Large intestine (tissue), 12 donors: ENCODE results near the gene SMLR1. TPM values are rescaled to one million over a fixed set of nuclear protein-coding genes. Genes with fewer than 3 reads are reported as not detected.

Experiments
- DNase-seq, 2 donors: peaks; one replicate each; pipeline versions ENCODE4 v3.0.0 to v3.0.0-alpha.2; 2013
- H3K27ac ChIP-seq: one replicate; pipeline ENCODE4 v1.5.1; 2013; ENCODE audit warnings: low read length
- H3K27me3 ChIP-seq: 2 replicates; pipeline ENCODE4 v1.6.1; 2013; ENCODE audit warnings: low read length; ENCODE audit not compliant: control insufficient read depth, insufficient read depth
- H3K36me3 ChIP-seq: 2 replicates; pipeline ENCODE4 v1.6.1; 2013; ENCODE audit warnings: low read length; ENCODE audit not compliant: control insufficient read depth, insufficient read depth
- H3K4me1 ChIP-seq: one replicate; pipeline ENCODE4 v1.6.1; 2013; ENCODE audit warnings: low read length; ENCODE audit not compliant: control insufficient read depth, insufficient read depth
- H3K4me3 ChIP-seq: one replicate; pipeline ENCODE4 v1.5.1; 2013; ENCODE audit warnings: low read length
- H3K9me3 ChIP-seq: one replicate; pipeline ENCODE4 v1.6.1; 2013; ENCODE audit warnings: mild to moderate bottlenecking, low read depth, low read length, moderate library complexity; ENCODE audit not compliant: control insufficient read depth
- WGBS: methylation state at CpG from one replicate; pipeline ENCODE4 v1.1.5; 2013; ENCODE audit warnings: low lambda C conversion rate; ENCODE audit not compliant: insufficient coverage; 5-methylcytosine and 5-hydroxymethylcytosine counted together
- long read RNA-seq, 11 donors: transcript quantifications; one replicate each; lab custom pipeline, GENCODE V29; 2026
- polyA plus RNA-seq: library from polyadenylated mRNA; unstranded; fragments of 120-200 nt; gene quantifications from one replicate; pipeline ENCODE4 v1.2.1, GENCODE V29; 2013

Gene SMLR1
- polyA plus RNA-seq, result 48.7 TPM
- long read RNA-seq, donor 1, transcript SMLR1-201 (2 exons, 2,512 nt), result major isoform, 43 of 43 reads
- long read RNA-seq, donor 1, partial matches to known transcripts, result 0 of 43 reads
- long read RNA-seq, donor 1, other reads (novel, unspliced or antisense), result 0 of 43 reads
- long read RNA-seq, donor 2, transcript SMLR1-201 (2 exons, 2,512 nt), result major isoform, 94 of 101 reads
- long read RNA-seq, donor 2, partial matches to known transcripts, result 7 of 101 reads
- long read RNA-seq, donor 2, other reads (novel, unspliced or antisense), result 0 of 101 reads
- long read RNA-seq, donor 3, transcript SMLR1-201 (2 exons, 2,512 nt), result major isoform, 142 of 142 reads
- long read RNA-seq, donor 3, partial matches to known transcripts, result 0 of 142 reads
- long read RNA-seq, donor 3, other reads (novel, unspliced or antisense), result 0 of 142 reads
- long read RNA-seq, donor 4, transcript SMLR1-201 (2 exons, 2,512 nt), result major isoform, 12 of 12 reads
- long read RNA-seq, donor 4, partial matches to known transcripts, result 0 of 12 reads
- long read RNA-seq, donor 4, other reads (novel, unspliced or antisense), result 0 of 12 reads
- long read RNA-seq, donor 5, transcript SMLR1-201 (2 exons, 2,512 nt), result major isoform, 11 of 11 reads
- long read RNA-seq, donor 5, partial matches to known transcripts, result 0 of 11 reads
- long read RNA-seq, donor 5, other reads (novel, unspliced or antisense), result 0 of 11 reads
- long read RNA-seq, donor 6, transcript SMLR1-201 (2 exons, 2,512 nt), result major isoform, 115 of 115 reads
- long read RNA-seq, donor 6, partial matches to known transcripts, result 0 of 115 reads
- long read RNA-seq, donor 6, other reads (novel, unspliced or antisense), result 0 of 115 reads
- long read RNA-seq, donor 7, transcript SMLR1-201 (2 exons, 2,512 nt), result major isoform, 14 of 67 reads
- long read RNA-seq, donor 7, partial matches to known transcripts, result 47 of 67 reads
- long read RNA-seq, donor 7, other reads (novel, unspliced or antisense), result 6 of 67 reads
- long read RNA-seq, donor 8, transcript SMLR1-201 (2 exons, 2,512 nt), result major isoform, 158 of 158 reads
- long read RNA-seq, donor 8, partial matches to known transcripts, result 0 of 158 reads
- long read RNA-seq, donor 8, other reads (novel, unspliced or antisense), result 0 of 158 reads
- long read RNA-seq, donor 9, transcript SMLR1-201 (2 exons, 2,512 nt), result major isoform, 129 of 139 reads
- long read RNA-seq, donor 9, partial matches to known transcripts, result 10 of 139 reads
- long read RNA-seq, donor 9, other reads (novel, unspliced or antisense), result 0 of 139 reads
- long read RNA-seq, donor 10, transcript SMLR1-201 (2 exons, 2,512 nt), result major isoform, 91 of 91 reads
- long read RNA-seq, donor 10, partial matches to known transcripts, result 0 of 91 reads
- long read RNA-seq, donor 10, other reads (novel, unspliced or antisense), result 0 of 91 reads
- long read RNA-seq, donor 11, transcript SMLR1-201 (2 exons, 2,512 nt), result major isoform, 55 of 55 reads
- long read RNA-seq, donor 11, partial matches to known transcripts, result 0 of 55 reads
- long read RNA-seq, donor 11, other reads (novel, unspliced or antisense), result 0 of 55 reads

DNA sequence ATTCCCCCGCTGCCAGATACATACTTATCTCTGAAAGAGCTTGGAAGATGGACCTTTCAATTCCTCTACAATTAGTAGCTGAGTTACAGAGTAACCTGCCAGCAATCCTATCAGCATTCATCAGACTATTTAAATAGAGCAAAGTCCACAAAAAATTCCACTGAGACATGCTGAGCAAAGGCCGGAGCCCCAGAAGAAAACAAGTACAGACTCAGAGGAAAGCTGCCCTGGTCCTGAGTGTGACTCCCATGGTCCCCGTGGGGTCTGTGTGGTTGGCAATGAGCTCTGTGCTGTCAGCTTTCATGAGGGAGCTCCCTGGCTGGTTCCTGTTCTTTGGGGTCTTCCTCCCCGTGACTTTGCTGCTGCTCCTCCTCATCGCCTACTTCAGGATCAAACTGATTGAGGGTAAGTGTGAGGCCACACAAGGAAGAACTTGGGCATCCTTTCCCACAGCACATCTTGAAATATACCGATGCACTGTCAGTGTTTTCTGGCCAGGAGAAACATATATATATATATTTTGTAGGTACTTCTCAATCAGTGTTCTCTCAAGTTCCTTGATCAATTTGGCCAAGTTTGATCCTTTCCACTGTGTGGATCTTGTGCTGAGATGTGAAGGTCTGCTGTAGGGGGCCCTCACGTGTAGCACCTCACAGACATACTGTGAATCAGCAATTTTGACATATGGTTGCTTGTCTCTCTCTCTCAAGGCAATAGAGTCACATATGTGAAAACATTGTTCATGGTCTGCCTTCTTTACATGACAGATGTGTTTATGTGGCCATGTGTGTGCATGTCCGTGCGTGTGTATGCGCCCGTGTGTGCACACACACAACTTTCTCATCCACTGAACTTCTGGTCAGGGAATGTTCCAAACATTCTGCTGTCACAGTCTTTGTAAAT, at the start of gene SMLR1:
Gene SMLR1 (plus strand): TSS at position 160 of the 903 bp plus-strand sequence. CDS start 8 bp downstream, at position 168.
- H3K4me3 ChIP-seq, result peak within 1 kb of the TSS; percentile 47
- H3K36me3 ChIP-seq, result peaks cover 17% of the 10 kb centered on the region
- H3K9me3 ChIP-seq, result no peaks in the 10 kb centered on the region
- no CpG with 5 or more reads among the region's 11 CpGs for WGBS
- H3K4me1 ChIP-seq, result peaks cover 11% of the 10 kb centered on the region
- peak; percentile 80 to 92 for DNase-seq
- no peaks in the 10 kb centered on the region for H3K27me3 ChIP-seq
- peak within 1 kb of the TSS; percentile 85 for H3K27ac ChIP-seq

DNA sequence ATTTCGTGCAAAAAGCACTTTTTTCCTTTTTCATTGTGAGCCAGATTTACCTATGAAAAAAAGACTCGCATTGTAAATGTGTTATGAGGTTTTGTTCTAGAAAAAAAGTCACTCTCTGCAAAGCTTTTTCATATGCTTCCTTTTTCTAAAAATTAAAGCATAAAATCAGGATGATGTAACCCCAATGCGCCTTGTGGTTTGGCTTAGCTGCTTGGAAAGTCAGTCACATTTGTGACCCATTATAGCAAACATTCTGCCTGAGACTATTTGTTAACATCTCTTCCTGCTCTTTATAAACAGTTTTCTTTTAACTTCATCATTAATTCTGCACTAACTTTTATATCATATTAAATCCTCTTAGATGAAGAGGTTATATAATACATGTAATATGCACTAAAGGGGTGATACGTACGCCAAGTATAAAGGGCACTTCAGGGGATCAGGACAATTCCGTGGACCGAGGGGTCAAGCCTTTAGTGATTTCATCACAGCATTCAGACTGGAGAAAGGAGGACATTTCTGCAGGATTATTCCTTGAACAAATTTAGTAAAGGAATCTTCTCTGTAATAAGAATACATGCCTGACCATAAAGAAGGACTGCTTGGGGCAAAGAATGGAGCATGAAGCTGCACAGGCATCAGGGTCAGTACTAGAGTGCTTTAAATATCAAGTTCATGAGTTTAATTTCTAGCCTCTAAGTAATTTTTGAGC, 48.1 kb upstream of the SMLR1 start:
- Histone ChIP-seq H3K9me3 (no peaks in the 10 kb centered on the region), H3K27me3 (no peaks in the 10 kb centered on the region), H3K27ac (no peak overlapping the region), H3K4me1 (no peaks in the 10 kb centered on the region), H3K4me3 (no peak overlapping the region), H3K36me3 (no peaks in the 10 kb centered on the region)
- no peak for DNase-seq
- WGBS, result 90% methylated on average over 2 of the region's 7 CpGs

DNA sequence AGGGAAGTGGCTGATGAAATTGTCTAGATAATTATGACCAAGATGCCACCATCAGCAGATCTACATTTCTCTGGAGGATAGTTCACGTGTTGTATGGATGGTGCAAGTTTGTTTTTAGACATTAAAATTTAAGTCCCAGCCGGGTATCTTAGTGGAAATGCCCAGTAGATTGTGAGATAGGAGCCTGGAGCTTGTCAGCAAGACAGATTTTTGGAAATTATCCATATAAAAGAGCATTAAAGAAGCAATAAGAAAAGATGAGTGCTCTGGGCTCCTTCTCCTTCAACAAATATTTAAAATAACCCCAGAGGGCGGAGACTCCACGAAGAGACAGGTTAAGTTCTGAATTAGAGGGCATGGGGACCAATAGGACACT, 47.6 kb upstream of the SMLR1 start:
- Histone ChIP-seq H3K27me3 (no peaks in the 10 kb centered on the region), H3K4me1 (no peaks in the 10 kb centered on the region), H3K9me3 (no peaks in the 10 kb centered on the region), H3K36me3 (no peaks in the 10 kb centered on the region), H3K4me3 (no peak overlapping the region), H3K27ac (no peak overlapping the region)
- DNase-seq, result no peak
- WGBS, result 63% methylated on average over 2 of the region's 4 CpGs

DNA sequence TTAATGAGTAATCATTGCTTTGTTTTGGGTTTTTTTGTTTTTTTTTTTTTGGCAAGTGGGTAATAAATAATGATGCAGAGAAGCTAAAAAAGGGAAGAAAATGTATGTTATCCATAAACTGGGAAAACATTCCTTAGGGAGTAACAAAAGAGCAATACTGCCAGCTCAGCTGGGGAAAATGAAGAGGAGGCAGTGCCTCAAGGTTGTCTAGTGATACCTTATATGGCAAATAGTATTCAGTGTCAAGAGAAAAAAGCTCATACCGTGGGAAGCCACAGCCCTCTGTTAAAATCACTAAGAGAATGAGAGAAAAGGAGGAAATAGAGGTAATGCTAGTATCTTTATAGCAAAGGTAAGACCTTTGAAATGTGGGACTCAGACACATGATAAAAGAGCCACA, 47.1 kb upstream of the SMLR1 start:
- Histone ChIP-seq H3K36me3 (no peaks in the 10 kb centered on the region), H3K27me3 (no peaks in the 10 kb centered on the region), H3K9me3 (no peaks in the 10 kb centered on the region), H3K4me3 (no peak overlapping the region), H3K4me1 (no peaks in the 10 kb centered on the region), H3K27ac (no peak overlapping the region)
- no peak for DNase-seq
- no CpG with 5 or more reads among the region's 1 CpG for WGBS

DNA sequence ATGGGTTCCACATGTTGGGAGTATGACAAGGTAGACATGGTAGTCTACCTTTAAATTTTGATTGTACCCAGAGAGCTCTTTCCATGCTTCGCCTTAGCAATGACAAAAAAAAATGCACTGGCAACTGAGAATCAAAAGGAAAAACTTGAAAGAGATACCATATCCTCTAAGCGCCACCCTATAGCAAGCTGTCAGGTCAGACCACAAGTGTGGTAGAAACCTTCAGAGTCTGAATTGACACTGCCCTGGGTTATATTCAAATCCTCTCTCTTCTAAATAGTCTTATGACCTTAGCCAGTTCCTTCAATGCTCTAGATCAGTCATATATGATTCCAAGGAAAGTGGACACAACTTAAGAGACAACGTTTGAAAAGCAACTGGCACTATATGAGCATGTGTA, 45.6 kb upstream of the SMLR1 start:
- no peaks in the 10 kb centered on the region for H3K9me3 ChIP-seq
- no peaks in the 10 kb centered on the region for H3K27me3 ChIP-seq
- no CpG with 5 or more reads among the region's 3 CpGs for WGBS
- H3K27ac ChIP-seq, result no peak overlapping the region
- H3K36me3 ChIP-seq, result no peaks in the 10 kb centered on the region
- no peak for DNase-seq
- H3K4me1 ChIP-seq, result no peaks in the 10 kb centered on the region
- no peak overlapping the region for H3K4me3 ChIP-seq

DNA sequence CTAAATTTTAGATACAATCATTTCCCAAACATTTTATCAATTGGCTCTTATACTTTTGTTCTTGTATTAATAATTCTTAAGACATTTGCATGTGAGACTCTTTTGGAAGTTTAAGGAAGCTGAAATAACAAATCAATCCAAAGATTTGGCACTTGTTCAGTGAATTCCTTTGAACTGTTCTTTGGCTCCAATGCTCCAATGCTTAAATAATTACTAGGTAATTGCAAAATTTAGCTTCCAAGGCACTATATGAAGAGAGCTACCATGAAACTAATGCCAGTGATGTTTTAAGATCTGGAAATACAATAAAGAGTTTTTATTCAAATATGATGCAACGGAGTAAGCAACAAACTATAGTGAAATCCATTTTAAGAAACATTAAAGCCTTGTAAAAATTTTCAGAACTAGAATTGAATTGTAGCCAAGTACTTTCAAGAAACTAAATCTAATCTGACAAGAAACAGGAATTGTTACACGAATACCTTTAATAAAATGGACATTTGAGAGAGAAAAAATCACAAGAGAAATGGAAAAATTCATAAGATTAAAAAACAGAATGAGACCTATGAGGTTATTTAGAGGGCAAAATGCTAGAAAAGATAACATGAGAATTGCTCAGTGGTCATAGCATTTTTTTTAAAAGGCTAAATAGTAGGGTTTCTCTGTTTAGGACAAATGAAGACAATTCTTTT, 43.6 kb upstream of the SMLR1 start:
- 95% methylated on average over 2 of the region's 2 CpGs for WGBS
- no peaks in the 10 kb centered on the region for H3K4me1 ChIP-seq
- no peaks in the 10 kb centered on the region for H3K9me3 ChIP-seq
- no peaks in the 10 kb centered on the region for H3K27me3 ChIP-seq
- no peak overlapping the region for H3K4me3 ChIP-seq
- H3K36me3 ChIP-seq, result no peaks in the 10 kb centered on the region
- H3K27ac ChIP-seq, result no peak overlapping the region
- no peak for DNase-seq

DNA sequence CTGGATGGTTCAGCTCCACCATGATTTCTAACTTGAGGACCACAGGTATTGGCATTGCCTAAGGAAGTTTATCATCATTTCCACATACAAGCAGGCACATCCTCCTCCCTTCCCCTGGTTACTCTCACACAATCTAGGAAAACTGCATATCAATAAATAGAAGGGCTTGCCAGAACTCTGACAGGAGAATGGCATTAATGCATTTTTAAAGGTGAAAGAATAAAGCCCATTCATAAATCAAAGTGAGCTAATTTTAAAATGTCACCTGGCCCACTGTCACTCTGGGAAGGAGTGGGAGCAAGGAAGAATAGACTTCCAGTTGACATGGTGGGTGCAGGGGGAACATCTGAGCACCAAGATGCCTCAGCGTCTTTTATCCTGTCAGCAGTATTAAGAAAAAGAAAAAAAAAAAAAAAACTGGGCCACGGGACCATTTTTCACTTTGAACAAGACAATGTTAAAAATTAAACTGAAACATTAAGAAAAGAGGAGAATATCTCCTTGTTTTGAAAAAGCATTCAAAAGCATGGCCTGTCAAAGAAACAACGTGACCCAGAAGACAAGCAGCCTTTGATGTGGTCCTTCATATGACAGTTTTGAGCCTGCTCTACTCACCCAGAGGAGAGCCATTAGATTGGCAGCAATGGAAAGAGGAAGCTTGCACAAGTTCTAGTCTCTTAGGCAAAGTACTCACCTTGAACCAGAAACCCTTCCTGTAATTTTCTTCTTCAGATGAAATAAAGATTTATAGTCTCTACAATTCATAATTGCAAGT, 39.3 kb upstream of the SMLR1 start:
- WGBS, result 100% methylated on average over 2 of the region's 3 CpGs
- Histone ChIP-seq H3K4me3 (no peak overlapping the region), H3K36me3 (no peaks in the 10 kb centered on the region), H3K27ac (no peak overlapping the region), H3K9me3 (no peaks in the 10 kb centered on the region), H3K4me1 (no peaks in the 10 kb centered on the region), H3K27me3 (no peaks in the 10 kb centered on the region)
- no peak for DNase-seq

DNA sequence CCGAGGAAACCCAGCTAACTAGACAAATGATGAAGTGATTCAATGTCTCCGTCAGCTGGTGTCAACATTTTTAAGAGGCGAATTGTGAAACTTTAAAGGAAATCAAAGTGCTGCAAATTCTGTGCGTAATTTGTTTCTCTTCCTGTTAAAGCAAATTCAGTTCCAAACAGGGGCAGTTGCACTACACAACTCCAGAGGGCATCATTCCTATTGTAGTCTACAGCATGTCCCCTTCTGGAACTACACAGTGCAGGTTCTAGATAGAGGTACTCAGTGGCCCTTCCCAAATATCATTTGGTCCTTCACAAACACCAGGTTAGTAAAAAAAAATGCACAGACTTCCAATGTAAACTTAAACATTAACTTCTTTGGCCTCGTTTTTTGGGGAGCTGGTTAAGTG, 38.3 kb upstream of the SMLR1 start:
- no peaks in the 10 kb centered on the region for H3K27me3 ChIP-seq
- no CpG with 5 or more reads among the region's 5 CpGs for WGBS
- H3K4me1 ChIP-seq, result no peaks in the 10 kb centered on the region
- no peak for DNase-seq
- no peak overlapping the region for H3K4me3 ChIP-seq
- H3K9me3 ChIP-seq, result no peaks in the 10 kb centered on the region
- no peak overlapping the region for H3K27ac ChIP-seq
- H3K36me3 ChIP-seq, result no peaks in the 10 kb centered on the region
